HL-60 (cell line): ENCODE results near the gene ERBB4.

Source experiments
- DNase-seq, 2 experiments: peaks; one replicate each; pipeline ENCODE4 v3.0.0-alpha.2; 2010 to 2020; ENCODE audit warnings: low read depth in 1 of 2, low spot score in 1 of 2
- H3K27ac ChIP-seq: fragments of 250-450 bp; sonication (Bioruptor Pico); replicated peaks from 2 replicates; pipeline ENCODE4 v1.5.1; 2020; ENCODE audit warnings: mild to moderate bottlenecking, moderate library complexity
- H3K27me3 ChIP-seq: fragments of 250-450 bp; sonication (Bioruptor Pico); 2 replicates; pipeline ENCODE4 v1.5.1; 2021; ENCODE audit warnings: mild to moderate bottlenecking, moderate library complexity; ENCODE audit not compliant: insufficient read depth, poor library complexity, severe bottlenecking
- H3K4me3 ChIP-seq: replicated peaks from 2 replicates; pipeline ENCODE4 v1.5.1; 2011; ENCODE audit warnings: mild to moderate bottlenecking, control low read depth, low read length; ENCODE audit not compliant: insufficient read depth
- GABPA ChIP-seq: IDR thresholded peaks from 2 replicates; pipeline ENCODE4 v1.6.1; 2012; ENCODE audit warnings: low read depth
- POLR2AphosphoS5 ChIP-seq: IDR thresholded peaks from 2 replicates; pipeline ENCODE4 v1.6.1; 2012; ENCODE audit warnings: low read depth
- SPI1 ChIP-seq: IDR thresholded peaks from 2 replicates; pipeline ENCODE4 v1.6.1; 2012; ENCODE audit warnings: low read depth, mild to moderate bottlenecking, borderline replicate concordance
- TF ChIP-seq, protein P1 (sequence below): IDR thresholded peaks from one replicate; pipeline ENCODE4 v1.5.1; 2011; ENCODE audit warnings: low read length, control low read depth, inconsistent platforms; ENCODE audit not compliant: insufficient read depth
- TF ChIP-seq, protein P2 (sequence below): IDR thresholded peaks from 2 replicates; pipeline ENCODE4 v1.6.1; 2012; ENCODE audit warnings: low read depth; ENCODE audit not compliant: insufficient replicate concordance

The ERBB4 gene

GRCh38 chr2:212226114-212226513 is 312.5 kb downstream of the ERBB4 start:
- DNase-seq = no peak
- TF ChIP-seq GABPA (no peak), SPI1 (no peak), POLR2AphosphoS5 (no peak)
- TF ChIP-seq, protein P1, sequence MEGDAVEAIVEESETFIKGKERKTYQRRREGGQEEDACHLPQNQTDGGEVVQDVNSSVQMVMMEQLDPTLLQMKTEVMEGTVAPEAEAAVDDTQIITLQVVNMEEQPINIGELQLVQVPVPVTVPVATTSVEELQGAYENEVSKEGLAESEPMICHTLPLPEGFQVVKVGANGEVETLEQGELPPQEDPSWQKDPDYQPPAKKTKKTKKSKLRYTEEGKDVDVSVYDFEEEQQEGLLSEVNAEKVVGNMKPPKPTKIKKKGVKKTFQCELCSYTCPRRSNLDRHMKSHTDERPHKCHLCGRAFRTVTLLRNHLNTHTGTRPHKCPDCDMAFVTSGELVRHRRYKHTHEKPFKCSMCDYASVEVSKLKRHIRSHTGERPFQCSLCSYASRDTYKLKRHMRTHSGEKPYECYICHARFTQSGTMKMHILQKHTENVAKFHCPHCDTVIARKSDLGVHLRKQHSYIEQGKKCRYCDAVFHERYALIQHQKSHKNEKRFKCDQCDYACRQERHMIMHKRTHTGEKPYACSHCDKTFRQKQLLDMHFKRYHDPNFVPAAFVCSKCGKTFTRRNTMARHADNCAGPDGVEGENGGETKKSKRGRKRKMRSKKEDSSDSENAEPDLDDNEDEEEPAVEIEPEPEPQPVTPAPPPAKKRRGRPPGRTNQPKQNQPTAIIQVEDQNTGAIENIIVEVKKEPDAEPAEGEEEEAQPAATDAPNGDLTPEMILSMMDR = no peak
- TF ChIP-seq, protein P2, sequence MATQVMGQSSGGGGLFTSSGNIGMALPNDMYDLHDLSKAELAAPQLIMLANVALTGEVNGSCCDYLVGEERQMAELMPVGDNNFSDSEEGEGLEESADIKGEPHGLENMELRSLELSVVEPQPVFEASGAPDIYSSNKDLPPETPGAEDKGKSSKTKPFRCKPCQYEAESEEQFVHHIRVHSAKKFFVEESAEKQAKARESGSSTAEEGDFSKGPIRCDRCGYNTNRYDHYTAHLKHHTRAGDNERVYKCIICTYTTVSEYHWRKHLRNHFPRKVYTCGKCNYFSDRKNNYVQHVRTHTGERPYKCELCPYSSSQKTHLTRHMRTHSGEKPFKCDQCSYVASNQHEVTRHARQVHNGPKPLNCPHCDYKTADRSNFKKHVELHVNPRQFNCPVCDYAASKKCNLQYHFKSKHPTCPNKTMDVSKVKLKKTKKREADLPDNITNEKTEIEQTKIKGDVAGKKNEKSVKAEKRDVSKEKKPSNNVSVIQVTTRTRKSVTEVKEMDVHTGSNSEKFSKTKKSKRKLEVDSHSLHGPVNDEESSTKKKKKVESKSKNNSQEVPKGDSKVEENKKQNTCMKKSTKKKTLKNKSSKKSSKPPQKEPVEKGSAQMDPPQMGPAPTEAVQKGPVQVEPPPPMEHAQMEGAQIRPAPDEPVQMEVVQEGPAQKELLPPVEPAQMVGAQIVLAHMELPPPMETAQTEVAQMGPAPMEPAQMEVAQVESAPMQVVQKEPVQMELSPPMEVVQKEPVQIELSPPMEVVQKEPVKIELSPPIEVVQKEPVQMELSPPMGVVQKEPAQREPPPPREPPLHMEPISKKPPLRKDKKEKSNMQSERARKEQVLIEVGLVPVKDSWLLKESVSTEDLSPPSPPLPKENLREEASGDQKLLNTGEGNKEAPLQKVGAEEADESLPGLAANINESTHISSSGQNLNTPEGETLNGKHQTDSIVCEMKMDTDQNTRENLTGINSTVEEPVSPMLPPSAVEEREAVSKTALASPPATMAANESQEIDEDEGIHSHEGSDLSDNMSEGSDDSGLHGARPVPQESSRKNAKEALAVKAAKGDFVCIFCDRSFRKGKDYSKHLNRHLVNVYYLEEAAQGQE = no peak
- Histone ChIP-seq H3K27ac (no peak overlapping the region), H3K4me3 (no peak overlapping the region), H3K27me3 (no peaks in the 10 kb centered on the region)

DNA sequence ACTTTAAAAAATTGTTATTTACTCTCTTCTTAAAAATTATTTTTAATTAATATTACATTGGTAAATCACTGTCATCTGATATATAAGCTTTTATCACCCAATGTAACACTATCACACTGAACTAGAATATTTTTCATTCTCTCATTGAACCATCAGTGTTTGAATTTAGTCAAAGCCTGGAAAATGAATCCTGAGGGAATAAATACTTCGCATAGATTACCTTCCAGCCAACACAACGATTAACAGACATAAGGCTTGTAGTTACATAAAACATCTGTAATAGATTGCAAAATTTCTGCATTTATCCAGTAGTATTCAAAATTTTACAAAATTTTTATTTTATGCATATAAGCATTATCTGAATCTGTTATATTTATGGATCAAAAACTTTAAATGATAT is 314.9 kb downstream of the ERBB4 start:
- H3K4me3 ChIP-seq = no peak overlapping the region
- H3K27me3 ChIP-seq = no peaks in the 10 kb centered on the region
- DNase-seq = no peak
- no peak overlapping the region for H3K27ac ChIP-seq
- TF ChIP-seq, protein P1 = no peak
- TF ChIP-seq SPI1 (no peak), GABPA (no peak), POLR2AphosphoS5 (no peak)
- TF ChIP-seq, protein P2 = no peak

DNA sequence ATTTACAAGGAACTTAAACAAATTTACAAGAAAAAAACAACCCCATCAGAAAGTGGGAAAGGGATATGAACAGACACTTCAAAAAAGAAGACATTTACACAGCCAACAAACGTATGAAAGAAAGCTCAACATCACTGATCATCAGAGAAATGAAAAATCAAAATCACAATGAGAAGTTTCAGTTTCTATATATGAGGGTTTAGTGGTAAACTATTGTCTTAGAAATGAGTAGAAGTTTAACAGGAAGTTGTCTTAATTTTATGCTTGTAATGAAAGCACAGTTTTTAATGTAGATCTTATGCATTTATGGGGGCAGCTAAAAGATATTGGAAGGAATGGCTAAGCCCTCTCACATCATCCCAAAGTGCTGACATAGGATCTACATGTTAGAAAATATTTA is 325.4 kb downstream of the ERBB4 start:
- Histone ChIP-seq H3K27ac (no peak overlapping the region), H3K4me3 (no peak overlapping the region), H3K27me3 (no peaks in the 10 kb centered on the region)
- TF ChIP-seq POLR2AphosphoS5 = no peak
- no peak for TF ChIP-seq SPI1
- no peak for TF ChIP-seq GABPA
- TF ChIP-seq, protein P2 = no peak
- TF ChIP-seq, protein P1 = no peak
- DNase-seq = no peak
